ENCODE measurements around the gene STEEP1.
A peak's percentile ranks its signal among the peaks of the same experiment; 100 is the strongest.

Gene STEEP1

DNA sequence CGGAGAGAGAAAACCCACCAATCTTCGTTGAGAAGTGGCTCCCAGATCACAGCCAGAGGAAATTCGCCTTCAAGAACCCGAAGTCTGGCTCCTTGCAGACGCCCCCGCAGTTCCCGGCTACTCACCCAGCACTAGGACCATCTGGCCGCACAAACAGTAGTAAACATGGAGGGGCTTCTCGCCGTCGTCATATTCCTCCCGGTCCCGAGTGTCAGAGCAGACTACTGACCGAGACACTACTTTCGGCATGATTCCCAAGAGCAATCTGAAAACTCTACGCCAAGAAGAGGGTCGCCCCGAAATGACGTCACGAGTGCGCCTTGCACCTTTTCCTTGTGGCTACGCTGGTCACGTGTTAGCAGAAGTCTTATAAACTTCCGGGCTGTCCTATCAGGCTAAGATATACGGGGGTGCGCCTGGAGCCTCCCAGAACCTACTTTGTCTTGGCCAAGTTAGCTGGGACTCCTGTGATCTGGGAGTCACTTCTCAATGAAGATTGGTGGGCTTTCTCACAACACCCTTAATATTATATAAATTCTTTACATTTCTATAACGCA, at the start of gene STEEP1:
Gene STEEP1 (minus strand): TSS at position 303 of the 557 bp plus-strand sequence. CDS start 54 bp downstream, at position 249.
- DNase-seq: peak; percentile 76 to 83

DNA sequence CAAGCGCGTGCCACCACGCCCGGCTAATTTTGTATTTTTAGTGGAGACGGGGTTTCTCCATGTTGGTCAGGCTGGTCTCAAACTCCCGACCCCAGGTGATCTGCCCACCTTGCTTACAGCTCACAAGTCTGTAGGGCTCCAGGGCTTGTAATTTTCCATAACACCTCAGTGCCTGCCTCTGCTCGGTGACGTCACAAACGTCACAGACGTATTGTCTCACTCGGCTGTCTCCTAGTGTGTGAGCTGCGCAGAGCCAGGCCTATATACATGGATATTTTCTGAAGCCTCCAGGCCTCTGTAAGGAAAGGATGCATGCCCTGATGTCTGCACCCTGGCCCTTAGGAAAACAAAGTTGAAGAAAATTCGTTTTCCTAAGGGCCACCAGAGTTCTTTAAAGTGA, 49.6 kb upstream of the STEEP1 start:
- DNase-seq: no peak

DNA sequence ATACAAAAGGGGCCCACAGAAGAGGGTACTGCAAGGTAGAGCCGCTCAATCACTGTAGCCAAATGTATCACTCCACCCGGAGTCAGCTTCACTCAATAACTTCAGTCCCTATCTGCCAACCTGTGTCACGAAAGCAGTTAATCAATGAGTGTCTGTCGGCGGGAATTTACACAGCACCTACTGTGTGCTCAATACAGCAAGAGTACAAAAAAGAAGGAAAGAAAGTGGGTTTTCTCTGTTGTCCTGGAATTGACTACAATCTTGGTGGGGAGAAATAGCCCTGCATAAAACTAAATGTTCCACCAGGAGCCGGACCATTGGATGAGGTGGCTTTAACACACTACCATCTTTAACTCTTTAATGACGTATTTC, 41.8 kb upstream of the STEEP1 start:
- DNase-seq: no peak

DNA sequence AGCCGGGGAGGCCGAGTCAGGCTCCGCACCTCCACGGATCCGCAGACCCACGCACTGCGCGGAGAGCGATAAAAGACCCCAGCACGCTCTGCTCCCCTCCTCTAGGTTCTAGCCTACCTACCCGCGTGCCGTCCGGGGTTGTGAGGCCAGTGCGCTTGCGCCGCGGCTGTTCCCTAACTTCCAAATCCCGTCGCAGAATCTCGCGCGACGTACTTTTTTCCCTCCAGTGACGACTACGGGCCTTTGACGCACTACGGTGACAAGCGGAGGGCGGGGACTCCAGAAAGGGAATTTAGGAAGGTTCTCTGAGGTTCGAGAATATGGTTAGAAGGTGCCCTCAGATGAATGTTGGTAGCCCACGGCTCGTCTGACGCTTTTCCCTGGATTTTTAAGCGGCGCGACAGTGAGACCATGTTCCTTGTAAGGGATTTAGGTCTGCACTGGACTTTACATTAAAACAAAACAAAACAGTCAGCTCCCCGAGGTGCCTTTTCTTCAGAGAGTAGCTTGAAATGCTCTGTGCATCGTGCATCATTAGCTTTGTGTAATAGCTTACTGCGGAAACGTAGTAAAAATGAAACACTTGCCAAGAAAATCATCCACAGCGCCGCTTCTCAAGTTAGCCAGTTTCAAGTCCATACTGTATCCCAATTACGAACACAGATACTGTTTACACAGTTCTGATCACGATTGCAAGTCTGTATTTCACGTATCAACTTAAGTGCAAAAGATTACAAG, 41.2 kb upstream of the STEEP1 start, which contains the start of gene NKRF:
Gene NKRF (minus strand): TSS at position 145 of the 738 bp plus-strand sequence.
- peak; percentile 84 to 88 for DNase-seq

DNA sequence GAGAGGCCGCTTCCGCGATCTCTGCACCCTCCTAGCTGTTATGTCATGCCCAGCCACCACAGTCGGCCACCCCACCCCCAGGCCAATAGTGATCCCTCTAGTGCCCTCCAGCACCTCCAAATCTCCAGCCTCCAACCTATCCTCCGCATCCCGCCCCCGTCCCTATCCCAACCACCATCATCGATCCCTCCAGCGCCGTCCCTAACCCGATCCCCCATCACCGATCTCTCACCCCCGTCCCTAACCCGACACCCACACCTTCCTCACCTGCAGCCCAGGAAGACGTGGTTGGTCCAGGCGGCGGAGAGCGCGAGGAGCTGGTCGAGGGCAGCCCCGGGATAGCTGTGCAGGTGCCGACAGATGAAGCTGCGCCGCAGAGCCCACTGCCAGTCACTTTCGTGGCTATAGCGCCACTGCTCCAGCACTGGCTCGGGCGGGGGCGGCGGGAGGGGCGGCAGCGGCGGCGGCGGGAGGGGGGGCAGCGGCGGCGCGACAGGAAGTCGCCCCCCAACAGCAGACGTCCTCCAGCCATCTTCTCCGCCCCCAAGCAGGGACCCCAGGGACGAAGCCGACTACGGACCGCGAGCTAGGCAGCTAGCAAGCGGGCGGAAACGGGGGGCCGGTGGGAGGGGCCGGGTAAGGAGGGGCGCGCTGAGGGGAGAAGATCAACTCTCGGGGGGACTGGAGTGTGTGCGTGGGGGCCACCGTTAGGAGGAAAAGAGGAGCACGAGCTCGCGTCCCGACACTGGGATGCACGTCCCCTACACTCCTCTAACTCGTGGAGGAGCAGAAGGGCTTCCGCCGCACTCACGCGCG, 40.5 kb upstream of the STEEP1 start:
- DNase-seq: peak; percentile 34 to 43

DNA sequence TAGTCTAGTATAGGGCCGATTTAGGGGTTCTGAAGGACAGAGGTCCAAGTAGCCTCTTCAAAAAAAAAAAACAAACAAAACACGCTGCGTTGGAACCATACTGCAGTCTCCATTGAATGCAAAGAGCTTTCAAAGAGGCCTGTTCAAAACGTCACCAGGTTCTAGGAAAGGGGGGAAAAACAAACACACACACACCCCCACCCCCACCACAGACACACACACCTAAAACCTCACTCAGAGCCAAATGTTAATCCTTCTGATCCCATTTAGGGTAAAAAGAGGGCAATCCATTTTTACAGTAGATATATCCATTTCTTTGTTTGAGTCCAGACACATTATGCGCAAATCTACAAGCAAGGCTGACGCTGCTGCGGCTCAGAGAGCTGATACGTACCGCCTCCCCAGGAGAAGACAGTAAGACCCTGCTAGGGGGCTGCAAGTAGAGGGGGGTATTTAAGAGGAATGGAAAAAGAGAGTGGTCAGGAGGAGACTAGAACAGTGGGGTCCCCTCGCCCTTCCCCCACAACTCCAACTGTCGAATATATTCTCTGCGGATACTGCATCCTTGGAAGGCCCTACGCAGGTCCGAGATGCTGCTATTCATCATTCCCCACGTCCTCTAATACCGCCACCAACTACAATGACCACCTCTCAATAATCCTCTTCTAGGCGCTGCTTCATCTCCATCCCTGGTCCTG, 39.7 kb upstream of the STEEP1 start:
- no peak for DNase-seq

DNA sequence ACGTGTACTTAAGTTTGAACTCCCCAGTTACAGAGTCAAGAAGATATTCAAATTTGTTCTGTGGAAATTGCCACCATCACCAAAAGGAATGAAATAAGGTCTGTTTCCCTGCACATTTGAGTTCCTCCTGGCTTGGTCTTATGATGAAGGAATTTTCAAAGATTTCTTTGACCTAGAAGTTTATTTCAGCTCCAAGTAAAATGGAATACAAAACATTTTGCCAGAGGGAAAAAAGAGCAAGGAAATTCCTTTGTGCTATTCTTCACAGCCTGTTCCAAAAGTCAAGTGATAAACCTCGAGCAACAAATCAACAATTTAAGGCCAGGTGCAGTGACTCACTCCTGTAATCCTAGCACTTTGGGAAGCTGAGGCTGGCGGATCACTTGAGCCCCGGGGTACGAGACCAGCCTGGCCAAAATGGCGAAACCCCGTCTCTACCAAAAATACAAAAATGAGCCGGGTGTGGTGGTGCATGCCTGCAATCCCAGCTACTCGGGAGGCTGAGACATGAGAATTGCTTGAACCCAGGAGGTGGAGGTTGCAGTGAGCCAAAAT, 37.6 kb upstream of the STEEP1 start:
- no peak for DNase-seq

DNA sequence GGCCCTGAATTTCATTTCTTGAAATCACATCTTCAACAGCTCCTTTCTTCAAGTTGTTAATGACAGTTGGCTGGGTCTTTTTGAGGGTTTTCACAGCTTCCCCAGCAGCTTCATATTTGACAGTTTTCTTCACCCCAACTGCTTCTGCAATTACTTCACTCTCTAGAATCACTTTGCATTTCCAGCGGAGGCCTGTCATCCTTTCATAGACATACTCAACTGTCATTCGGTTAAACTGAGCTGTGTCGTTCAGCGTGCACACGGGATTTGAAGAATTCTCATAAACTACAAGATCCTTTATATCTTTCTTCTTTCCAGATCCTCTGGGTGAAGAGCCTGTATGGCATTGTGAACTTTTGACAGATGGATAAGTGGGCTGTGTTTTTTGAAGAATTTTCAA, 24.6 kb upstream of the STEEP1 start:
- no peak for DNase-seq

DNA sequence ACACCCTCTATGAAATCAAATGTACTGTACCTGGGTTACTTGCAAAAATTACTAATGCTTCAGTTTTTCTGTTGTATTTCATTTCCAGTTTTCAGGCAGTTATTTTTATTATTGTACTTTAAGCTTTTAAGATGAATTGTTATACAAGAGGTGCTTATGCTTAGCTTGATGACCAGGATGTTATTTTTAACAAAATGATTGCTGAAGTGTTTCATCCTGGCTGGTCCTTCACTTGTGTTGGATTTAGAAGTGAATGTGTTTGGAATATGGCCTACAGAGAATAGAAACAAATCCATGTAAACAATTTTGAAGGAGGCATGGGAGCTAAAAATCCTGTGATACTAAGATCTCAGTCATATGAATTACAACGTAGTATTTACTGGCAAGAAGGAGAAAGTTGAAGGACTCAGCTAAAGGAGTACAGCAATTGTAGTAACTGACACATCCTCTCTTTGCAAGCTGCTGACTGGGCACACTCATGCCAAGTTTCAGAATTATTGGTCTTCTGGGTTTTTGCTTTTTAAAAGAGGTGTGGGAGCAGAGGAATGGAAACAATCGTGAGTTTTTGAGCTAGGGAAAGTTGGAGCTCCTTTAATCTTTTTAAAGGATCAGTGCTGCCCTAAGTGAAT, 18.3 kb upstream of the STEEP1 start:
- DNase-seq: no peak

DNA sequence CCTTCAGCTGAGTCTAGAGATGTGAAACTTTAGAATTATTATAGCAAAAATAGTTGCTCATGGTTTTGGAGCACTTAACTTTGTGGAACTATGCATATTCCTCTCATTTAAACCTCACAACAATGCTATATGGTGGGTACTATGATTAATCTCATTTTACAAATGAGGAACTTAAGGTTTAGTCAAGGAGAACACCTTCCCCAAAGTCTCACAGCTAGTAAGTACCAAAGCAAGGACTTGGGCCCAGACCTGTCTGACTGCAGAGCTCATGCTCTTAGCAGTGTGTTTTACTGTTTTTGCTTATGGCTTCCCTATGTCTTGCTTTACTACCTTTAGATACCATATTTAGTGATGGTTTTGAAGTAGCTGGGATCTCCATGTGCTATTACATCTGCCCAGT, 14.2 kb upstream of the STEEP1 start:
- DNase-seq: no peak

DNA sequence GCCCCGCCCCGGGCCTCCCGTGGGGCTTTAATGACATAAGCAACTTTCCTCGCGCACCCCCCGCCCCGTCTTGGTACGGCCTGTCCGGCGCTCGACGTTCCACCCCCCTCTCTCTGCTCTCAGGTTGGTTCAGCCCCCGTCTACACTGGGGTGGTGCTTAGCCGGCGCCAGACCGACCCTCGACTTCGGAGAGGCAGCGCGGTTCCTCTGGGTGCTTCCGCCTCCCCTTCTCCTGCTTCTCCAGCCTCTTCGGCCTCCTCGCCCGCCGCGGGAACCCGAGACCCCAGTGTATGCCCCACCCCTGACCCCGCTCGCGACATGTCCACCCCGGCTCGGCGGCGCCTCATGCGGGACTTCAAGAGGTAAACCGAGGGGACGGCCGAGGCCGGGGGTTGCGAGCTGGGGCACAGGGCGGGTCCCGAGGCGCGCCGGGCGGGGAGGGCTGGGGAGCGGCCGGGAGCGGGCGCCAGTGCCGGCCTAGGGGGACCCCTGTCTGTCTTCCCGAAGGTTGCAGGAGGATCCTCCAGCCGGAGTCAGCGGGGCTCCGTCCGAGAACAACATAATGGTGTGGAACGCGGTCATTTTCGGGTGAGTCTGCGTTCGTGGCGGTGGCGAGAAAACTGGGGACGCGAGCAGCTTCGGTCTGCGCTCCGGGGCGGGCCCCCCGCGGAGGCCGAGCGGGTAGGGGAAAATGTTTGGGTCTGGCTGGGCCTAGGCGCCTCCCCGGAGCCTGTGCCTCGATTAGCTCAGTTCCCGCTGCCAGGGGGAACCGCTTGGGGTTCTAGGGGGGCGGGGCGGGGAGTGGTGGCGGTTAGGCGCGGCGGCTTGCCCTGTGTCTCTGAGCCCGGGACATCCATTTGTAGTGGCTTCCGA, 9.4 kb upstream of the STEEP1 start, which contains the start of gene UBE2A:
Gene UBE2A (plus strand): TSS at position 170 of the 873 bp plus-strand sequence. CDS start 149 bp downstream, at position 319.
- peak; percentile 84 to 86 for DNase-seq

DNA sequence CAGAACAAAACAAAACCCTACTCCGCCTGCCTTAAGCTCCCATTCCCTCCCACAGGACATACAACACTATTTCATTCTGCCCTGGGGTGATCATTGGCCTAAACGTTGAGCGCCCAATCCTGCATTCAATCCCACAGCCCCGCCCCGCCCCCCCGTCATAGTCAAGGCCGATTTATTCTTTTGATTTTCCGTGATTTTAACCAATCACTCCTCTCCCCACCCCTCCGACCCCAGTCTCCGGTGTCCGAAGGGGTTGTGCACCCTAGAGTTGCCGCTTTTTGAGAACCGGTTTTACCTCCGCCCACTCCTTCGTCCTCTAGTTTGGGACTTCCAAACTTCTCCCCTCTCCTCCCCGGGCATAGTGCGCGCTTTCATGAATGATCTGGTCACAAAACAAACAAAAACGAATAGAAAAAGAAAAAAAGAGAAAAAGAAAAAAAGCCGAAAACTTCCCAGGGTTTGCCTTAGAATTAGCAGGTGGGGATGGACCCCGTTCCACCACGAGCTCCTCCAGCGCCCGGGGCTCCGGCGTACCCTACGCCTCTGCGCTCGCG, 8.7 kb upstream of the STEEP1 start:
- DNase-seq: no peak

DNA sequence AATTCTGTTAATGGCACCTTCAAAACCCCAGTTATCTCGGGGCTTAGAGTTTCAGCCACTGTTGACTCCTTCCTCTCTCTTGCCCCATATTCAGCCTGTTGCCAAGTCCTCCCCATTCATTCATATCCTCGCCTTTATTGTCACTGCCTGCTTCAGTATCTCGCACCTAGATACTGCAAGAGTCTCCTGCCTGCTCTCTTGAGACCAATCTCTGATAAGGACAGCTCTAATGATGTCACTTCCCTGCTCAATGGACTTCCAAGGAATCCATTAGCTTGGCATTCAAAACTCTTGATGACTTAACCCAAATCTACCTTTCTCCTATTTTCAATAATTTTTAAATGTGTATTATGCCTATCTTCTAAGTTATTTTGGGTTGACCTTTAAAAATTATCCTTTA, 8.0 kb upstream of the STEEP1 start:
- no peak for DNase-seq

DNA sequence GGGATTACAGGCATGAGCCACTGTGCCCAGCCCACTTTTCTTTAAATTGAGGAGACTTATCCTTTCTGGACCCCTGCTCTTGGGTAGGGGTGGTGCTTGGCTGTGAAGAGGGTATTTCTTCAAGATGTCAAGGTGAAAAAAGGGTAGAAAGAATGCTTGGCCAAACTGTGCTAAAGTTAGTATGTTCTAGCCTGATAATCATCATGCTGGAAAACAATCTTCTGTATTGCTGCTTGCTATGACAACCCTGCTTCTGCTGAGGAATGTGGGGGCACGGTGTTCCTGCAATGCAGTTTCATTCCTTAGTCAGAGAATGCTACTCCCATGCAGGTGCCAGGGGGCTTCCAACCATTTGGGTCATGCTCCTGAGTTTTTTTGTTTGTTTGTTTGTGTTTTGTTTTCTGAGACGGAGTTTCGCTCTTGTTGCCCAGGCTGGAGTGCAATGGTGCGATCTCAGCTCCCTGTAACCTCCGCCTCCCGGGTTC, 5.2 kb upstream of the STEEP1 start:
- no peak for DNase-seq

DNA sequence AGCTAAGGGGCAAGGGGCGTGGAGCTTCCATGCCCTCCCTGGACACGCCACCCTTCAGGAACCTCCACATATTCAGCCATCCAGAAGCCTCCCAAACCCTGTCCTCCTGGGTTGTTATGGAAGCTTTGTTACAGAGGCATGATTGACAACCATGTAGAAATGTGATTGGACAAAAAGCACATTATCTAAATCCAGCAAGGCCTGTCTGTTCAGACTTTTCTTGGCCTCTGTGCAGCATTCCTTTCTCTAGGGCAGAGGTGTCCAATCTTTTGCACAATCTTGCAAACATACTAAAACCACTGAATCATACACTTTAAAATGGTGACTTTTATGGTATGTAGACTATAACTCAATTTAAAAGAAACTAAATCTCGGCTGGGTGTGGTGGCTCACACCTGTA, 12.7 kb downstream of the STEEP1 start:
- no peak for DNase-seq

DNA sequence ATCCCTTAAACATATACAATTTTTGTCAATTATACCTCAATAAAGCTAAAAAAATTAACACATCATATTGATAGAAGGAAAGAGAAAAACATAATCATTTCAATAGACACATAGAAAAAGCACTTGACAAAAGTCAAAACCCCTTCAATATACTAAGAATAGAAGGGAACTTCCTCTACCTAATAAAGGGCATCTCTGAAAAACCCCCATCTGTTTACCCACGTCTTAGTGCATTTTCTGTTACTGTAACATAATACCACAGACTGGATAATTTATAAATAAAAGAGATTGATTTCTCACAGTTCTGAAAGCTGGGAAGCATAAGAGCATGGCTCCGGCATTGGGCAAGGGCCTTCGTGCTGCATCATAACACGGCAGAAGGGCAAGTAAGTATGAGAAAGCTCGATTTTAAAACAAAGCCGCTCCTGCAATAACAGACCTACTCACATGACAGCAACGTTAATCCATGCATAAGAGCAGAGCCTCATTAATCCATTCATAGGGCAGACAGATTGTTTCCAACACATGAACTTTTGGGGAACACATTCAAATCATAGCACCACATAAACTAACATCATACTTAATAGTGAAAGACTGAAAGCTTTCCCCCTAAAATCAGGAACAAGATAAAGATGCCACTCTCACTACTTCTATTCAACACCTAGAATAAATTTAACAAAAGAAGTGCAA, 15.7 kb downstream of the STEEP1 start:
- no peak for DNase-seq

DNA sequence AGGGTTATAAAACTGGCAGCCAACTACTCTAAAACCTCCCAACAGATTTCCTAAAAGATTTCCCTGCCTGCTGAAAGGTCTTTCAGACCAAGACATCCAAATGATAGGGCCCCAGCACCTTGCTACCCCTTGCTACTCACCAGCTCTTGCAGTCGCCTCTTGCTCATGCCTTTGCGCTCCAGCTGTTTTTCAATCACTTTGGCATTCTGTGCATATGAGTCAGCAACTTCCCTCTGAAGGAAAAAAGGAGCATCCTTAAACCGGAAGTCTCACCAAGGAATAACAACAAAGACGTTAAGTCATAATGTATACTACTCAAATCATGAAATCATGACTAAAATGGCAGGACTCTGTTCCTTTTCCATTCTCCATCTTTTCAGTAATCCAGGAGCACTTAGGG, 24.0 kb downstream of the STEEP1 start:
- DNase-seq: no peak

DNA sequence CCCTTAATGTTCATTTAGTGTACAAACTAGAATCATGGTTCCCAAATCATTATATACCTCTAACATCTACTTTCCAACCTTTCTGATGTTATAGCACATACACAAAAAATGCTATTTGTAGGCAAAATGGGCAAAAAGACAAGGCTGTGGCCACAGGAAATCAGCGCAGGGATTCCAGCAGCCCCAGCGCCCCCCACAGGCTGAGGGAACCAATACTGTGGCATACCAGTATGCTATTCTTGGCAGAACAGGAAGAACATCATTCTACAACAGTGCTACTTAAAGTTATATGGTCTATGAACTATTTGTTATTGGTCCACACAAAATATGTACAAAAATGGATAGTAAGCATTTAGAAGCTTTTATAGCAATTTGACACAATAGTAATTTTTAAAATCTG, 25.3 kb downstream of the STEEP1 start:
- no peak for DNase-seq

DNA sequence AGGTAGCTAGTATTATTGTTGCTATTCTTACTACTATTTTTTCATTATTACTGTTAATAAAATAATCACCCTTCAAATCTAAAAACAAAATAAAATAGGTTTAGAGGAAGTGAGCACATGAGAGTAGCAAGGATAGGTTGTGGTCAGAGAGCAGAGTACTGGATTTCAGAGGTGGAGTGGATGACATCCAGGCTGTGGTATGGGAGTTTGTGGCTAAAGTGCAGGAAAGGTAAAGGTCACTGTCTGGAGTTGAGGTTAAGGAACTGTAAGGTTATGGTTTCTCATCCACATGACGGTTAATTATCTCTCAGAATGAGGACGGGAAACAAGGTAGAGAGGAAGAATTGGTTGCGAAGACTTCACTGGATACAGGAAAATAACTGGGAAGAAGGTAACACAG, 27.7 kb downstream of the STEEP1 start:
- DNase-seq: no peak
